Nephron (organoid): Measurements from ENCODE around the gene ZNF267.
"Not testable (repeated sequence)": the region's sequence is repeated elsewhere in the genome, so short reads cannot be mapped to it uniquely, and the experiment has no call there.

Experiments
- H3K27ac Mint-ChIP-seq, 3 experiments: 2 replicates each; pipeline ENCODE4 v1.8.0; 2020; ENCODE audit warnings: mixed read lengths in 3 of 3, mild to moderate bottlenecking in 2 of 3, moderate library complexity in 1 of 3
- H3K27me3 Mint-ChIP-seq: 2 replicates; pipeline ENCODE4 v1.8.0; 2021; ENCODE audit warnings: low read depth, mild to moderate bottlenecking, moderate library complexity, mixed read lengths
- H3K36me3 Mint-ChIP-seq: 2 replicates; pipeline ENCODE4 v1.8.0; 2020; ENCODE audit warnings: low read depth, mixed read lengths
- H3K4me1 Mint-ChIP-seq: 2 replicates; pipeline ENCODE4 v1.8.0; 2020; ENCODE audit warnings: mixed read lengths
- H3K4me3 Mint-ChIP-seq, 3 experiments: 2 replicates each; pipeline ENCODE4 v1.8.0; 2020; ENCODE audit warnings: mild to moderate bottlenecking in 3 of 3, mixed read lengths in 3 of 3, moderate library complexity in 2 of 3
- H3K9me3 Mint-ChIP-seq: 2 replicates; pipeline ENCODE4 v1.8.0; 2020; ENCODE audit warnings: mixed read lengths
- CTCF ChIP-seq, 3 experiments: fragments of 200-600 bp; sonication (generic); IDR thresholded peaks; one replicate each; pipeline ENCODE4 v1.5.0; 2021; ENCODE audit warnings: antibody characterized with exemption in 3 of 3; ENCODE audit not compliant: unreplicated experiment in 3 of 3

ZNF267 gene

GRCh38 chr16:31913668-31914067, 40.1 kb downstream of the ZNF267 start:
- Mint-ChIP-seq H3K4me1 (no peaks in the 10 kb centered on the region), H3K4me3 (no peak overlapping the region), H3K36me3 (peaks cover 100% of the 10 kb centered on the region), H3K9me3 (peaks cover 92% of the 10 kb centered on the region), H3K27ac (no peak overlapping the region), H3K27me3 (no peaks in the 10 kb centered on the region)
- TF ChIP-seq CTCF (IDR thresholded peaks at IDR 0.05; ENCODE audit: unreplicated experiment in 3 of 3), result no peak

- Mint-ChIP-seq H3K36me3 (peaks cover 96% of the 10 kb centered on the region), H3K27me3 (no peaks in the 10 kb centered on the region), H3K9me3 (peaks cover 89% of the 10 kb centered on the region), H3K27ac (no peak overlapping the region), H3K4me3 (no peak overlapping the region), H3K4me1 (no peaks in the 10 kb centered on the region)
- no peak for TF ChIP-seq CTCF (IDR thresholded peaks at IDR 0.05; ENCODE audit: unreplicated experiment in 3 of 3)
These were observed 42.5 kb downstream of the ZNF267 start for GRCh38 chr16:31916056-31916488.

- Mint-ChIP-seq H3K4me3 (no peak overlapping the region), H3K9me3 (peaks cover 62% of the 10 kb centered on the region), H3K27ac (no peak overlapping the region), H3K36me3 (peaks cover 60% of the 10 kb centered on the region), H3K4me1 (no peaks in the 10 kb centered on the region), H3K27me3 (no peaks in the 10 kb centered on the region)
- no peak for TF ChIP-seq CTCF (IDR thresholded peaks at IDR 0.05; ENCODE audit: unreplicated experiment in 3 of 3)
These were observed 46.8 kb downstream of the ZNF267 start for GRCh38 chr16:31920373-31920772.

GRCh38 chr16:31951806-31952205, 78.2 kb downstream of the ZNF267 start:
- not testable (repeated sequence) for H3K4me3 Mint-ChIP-seq, H3K27me3 Mint-ChIP-seq, H3K4me1 Mint-ChIP-seq, H3K27ac Mint-ChIP-seq, H3K36me3 Mint-ChIP-seq, H3K9me3 Mint-ChIP-seq

- not testable (repeated sequence) for H3K4me1 Mint-ChIP-seq, H3K4me3 Mint-ChIP-seq, H3K27me3 Mint-ChIP-seq, H3K9me3 Mint-ChIP-seq, H3K36me3 Mint-ChIP-seq, H3K27ac Mint-ChIP-seq
These were observed 78.6 kb downstream of the ZNF267 start for GRCh38 chr16:31952206-31952605.

- not testable (repeated sequence) for H3K27me3 Mint-ChIP-seq, H3K4me3 Mint-ChIP-seq, H3K27ac Mint-ChIP-seq, H3K36me3 Mint-ChIP-seq, H3K4me1 Mint-ChIP-seq
- H3K9me3 Mint-ChIP-seq, result peaks cover 11% of the 10 kb centered on the region
These were observed 82.6 kb downstream of the ZNF267 start for GRCh38 chr16:31956221-31956620.

GRCh38 chr16:31960186-31960910, 86.7 kb downstream of the ZNF267 start:
- not testable (repeated sequence) for H3K27me3 Mint-ChIP-seq, H3K27ac Mint-ChIP-seq, H3K4me3 Mint-ChIP-seq, H3K4me1 Mint-ChIP-seq, H3K36me3 Mint-ChIP-seq
- peaks cover 11% of the 10 kb centered on the region for H3K9me3 Mint-ChIP-seq
